GM19035 (cell line): Measurements from ENCODE around the gene NHS.

Source experiments
- ATAC-seq: cut with Tn5 transposase; IDR thresholded peaks from one replicate; pipeline ENCODE4 v1.9.1; 2021; ENCODE audit not compliant: unreplicated experiment

The NHS gene

GRCh38 chrX:17656556-17656955, 281.6 kb downstream of the NHS start:
- ATAC-seq, result no peak

- no peak for ATAC-seq
Observed at GRCh38 chrX:17662391-17662790, 287.4 kb downstream of the NHS start.

- ATAC-seq, result no peak
Observed at GRCh38 chrX:17668929-17669328, 293.9 kb downstream of the NHS start.

GRCh38 chrX:17669458-17669857, 294.5 kb downstream of the NHS start:
- no peak for ATAC-seq

GRCh38 chrX:17669891-17670290, 294.9 kb downstream of the NHS start:
- no peak for ATAC-seq

- ATAC-seq, result no peak
Observed at GRCh38 chrX:17670874-17671273, 295.9 kb downstream of the NHS start.

GRCh38 chrX:17674601-17675000, 299.6 kb downstream of the NHS start:
- no peak for ATAC-seq

- no peak for ATAC-seq
Observed at GRCh38 chrX:17679261-17679660, 304.3 kb downstream of the NHS start.

GRCh38 chrX:17679820-17680219, 304.8 kb downstream of the NHS start:
- ATAC-seq, result no peak

GRCh38 chrX:17680732-17681413, 305.9 kb downstream of the NHS start:
- ATAC-seq, result no peak

GRCh38 chrX:17682259-17682658, 307.3 kb downstream of the NHS start:
- ATAC-seq, result no peak

- no peak for ATAC-seq
Observed at GRCh38 chrX:17685026-17685425, 310.0 kb downstream of the NHS start.

GRCh38 chrX:17687648-17688047, 312.6 kb downstream of the NHS start:
- no peak for ATAC-seq

- peak; percentile 65 for ATAC-seq
Observed at GRCh38 chrX:17689971-17690409, 315.0 kb downstream of the NHS start.

- ATAC-seq, result no peak
Observed at GRCh38 chrX:17692709-17693346, 317.8 kb downstream of the NHS start.

GRCh38 chrX:17697191-17697590, 322.2 kb downstream of the NHS start:
- no peak for ATAC-seq

- no peak for ATAC-seq
Observed at GRCh38 chrX:17700976-17701375, 326.0 kb downstream of the NHS start.

- ATAC-seq, result no peak
Observed at GRCh38 chrX:17703201-17703600, 328.2 kb downstream of the NHS start.

- no peak for ATAC-seq
Observed at GRCh38 chrX:17705211-17705610, 330.2 kb downstream of the NHS start.

- ATAC-seq, result no peak
Observed at GRCh38 chrX:17706676-17707075, 331.7 kb downstream of the NHS start.

- ATAC-seq, result no peak
Observed at GRCh38 chrX:17707731-17708130, 332.7 kb downstream of the NHS start.

- no peak for ATAC-seq
Observed at GRCh38 chrX:17710871-17711301, 335.9 kb downstream of the NHS start.

GRCh38 chrX:17713288-17713687, 338.3 kb downstream of the NHS start:
- no peak for ATAC-seq
